AG09309 (cell line): ENCODE measurements around the gene NABP2.
A peak's percentile ranks its signal among the peaks of the same experiment; 100 is the strongest.

ENCODE experiments used
- DNase-seq: peaks from one replicate; pipeline ENCODE4 v3.0.0-alpha.2; 2010; ENCODE audit warnings: low read depth
- H3K4me3 ChIP-seq: 2 replicates; pipeline ENCODE4 v1.5.1; 2011; ENCODE audit warnings: mild to moderate bottlenecking, low read depth, low read length, moderate library complexity; ENCODE audit not compliant: control insufficient read depth
- TF ChIP-seq, protein P1 (sequence below): IDR thresholded peaks from 2 replicates; pipeline ENCODE4 v1.5.1; 2011; ENCODE audit warnings: mild to moderate bottlenecking, low read depth, low read length, inconsistent platforms; ENCODE audit not compliant: insufficient read depth, control insufficient read depth; ENCODE audit errors: missing control alignments

Gene NABP2

DNA sequence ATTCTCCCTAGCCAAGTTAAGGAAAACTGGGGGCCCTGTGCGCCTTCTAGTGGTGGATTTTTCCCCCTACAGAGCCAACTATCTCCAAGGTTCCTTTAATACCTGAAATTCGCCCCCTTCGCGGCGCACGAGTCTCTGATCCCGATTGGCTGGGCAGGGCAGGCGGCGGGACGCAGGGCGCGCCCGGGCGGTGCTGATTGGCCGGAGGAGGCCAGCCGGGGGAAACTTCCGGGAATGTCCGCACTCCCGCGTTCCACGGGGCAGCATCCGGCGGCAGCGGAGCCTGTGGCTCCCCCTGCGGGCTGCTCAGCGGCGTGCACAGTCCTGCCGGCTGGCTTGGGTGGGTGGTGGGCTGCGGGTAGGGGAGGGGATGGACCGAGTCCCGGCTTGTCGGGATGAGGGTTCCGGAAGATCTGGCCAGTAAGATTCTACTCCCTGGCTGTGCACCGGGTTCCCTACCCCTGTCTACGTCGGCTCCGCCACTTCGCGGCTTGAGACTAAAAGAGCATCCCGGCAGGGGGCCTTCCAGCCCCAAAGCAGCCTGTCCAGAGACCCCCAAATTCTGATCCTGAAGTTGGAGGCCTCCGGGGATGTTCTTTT lies at the start of gene NABP2:
Gene NABP2 (plus strand): TSS at position 241 of the 600 bp plus-strand sequence. CDS start 515 bp downstream, outside the sequence.
- peak within 1 kb of the TSS; percentile 86 for H3K4me3 ChIP-seq
- DNase-seq, result peak; percentile 88
- TF ChIP-seq, protein P1, sequence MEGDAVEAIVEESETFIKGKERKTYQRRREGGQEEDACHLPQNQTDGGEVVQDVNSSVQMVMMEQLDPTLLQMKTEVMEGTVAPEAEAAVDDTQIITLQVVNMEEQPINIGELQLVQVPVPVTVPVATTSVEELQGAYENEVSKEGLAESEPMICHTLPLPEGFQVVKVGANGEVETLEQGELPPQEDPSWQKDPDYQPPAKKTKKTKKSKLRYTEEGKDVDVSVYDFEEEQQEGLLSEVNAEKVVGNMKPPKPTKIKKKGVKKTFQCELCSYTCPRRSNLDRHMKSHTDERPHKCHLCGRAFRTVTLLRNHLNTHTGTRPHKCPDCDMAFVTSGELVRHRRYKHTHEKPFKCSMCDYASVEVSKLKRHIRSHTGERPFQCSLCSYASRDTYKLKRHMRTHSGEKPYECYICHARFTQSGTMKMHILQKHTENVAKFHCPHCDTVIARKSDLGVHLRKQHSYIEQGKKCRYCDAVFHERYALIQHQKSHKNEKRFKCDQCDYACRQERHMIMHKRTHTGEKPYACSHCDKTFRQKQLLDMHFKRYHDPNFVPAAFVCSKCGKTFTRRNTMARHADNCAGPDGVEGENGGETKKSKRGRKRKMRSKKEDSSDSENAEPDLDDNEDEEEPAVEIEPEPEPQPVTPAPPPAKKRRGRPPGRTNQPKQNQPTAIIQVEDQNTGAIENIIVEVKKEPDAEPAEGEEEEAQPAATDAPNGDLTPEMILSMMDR, result peak; percentile 74

DNA sequence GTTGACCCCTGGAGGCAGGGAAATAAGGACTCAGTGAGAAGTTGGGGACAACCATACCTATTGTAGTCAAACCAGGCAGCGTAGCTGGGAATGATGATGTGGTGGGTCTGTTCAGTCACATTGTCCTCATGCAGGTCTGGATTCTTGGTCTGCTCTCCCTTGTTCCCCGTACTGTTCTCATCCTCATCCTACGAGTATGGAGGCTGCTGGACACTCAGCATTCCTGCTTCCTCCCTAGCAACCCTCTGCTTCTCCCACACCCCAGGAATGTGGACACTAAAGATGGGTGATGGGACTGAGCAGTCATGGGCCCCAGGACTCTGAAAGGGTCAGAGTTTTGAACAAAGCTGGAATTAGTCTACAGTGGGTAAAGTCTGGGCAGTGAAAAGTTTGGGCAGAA lies 45.8 kb upstream of the NABP2 start:
- no peak for DNase-seq
- TF ChIP-seq, protein P1, result no peak

DNA sequence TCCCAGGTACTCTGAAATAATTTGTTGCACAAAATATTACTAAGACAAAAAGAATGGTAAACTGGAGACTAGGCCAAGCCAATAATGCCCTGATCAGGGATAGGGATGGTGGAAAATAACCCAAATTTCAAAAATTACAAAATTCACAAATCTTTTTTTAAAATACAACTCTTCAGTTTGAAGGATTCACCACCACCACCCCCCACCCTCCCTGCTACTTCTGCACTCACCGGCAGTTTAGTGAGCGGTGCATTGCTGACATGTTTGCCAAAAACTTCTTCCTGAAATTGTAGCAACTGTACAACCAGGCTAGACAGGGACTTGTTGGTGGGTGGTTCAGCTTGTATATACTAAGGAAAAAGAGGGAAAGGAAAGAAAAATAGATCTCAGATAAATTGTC lies 37.2 kb upstream of the NABP2 start:
- H3K4me3 ChIP-seq, result no peak overlapping the region
- TF ChIP-seq, protein P1, result no peak
- DNase-seq, result no peak

More for the DNA sequence above, 45.8 kb upstream of the NABP2 start:
- H3K4me3 ChIP-seq, result no peak overlapping the region

DNA sequence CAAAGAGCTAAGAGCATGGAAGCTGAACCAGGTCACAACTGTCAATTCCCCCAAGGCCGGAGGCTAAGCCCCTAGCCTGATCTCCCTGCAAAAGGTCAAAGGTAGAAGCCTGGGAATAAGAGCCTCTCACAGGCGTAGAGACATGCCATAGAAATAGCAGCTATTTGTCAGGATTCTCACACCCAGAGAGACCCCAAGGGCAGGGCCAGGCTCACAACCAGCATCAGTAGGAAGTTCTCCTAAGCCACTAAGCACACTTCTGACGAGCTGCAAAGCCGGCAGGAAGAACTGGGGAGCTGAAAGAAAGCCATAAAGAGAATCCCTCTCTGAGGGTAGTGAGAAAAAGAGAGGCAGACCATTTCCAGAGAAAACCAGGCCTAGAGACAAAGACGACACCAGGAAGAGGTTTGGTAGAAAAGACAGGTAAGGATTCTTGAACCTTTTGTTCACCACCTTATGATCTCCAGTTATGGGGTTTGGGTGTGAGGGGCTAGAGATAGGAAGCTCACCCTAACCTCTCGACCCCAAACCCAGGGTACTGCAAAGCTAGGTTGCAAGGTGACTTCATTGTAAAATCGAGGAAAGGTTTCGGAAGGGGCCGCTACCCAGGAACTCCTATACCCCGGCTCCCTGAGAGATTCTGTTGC lies 35.9 kb upstream of the NABP2 start:
- DNase-seq, result no peak
- H3K4me3 ChIP-seq, result peak overlapping the region; percentile 81
- TF ChIP-seq, protein P1, result no peak

GRCh38 chr12:56188778-56189098 lies 35.4 kb upstream of the NABP2 start:
- peak overlapping the region; percentile 81 for H3K4me3 ChIP-seq
- DNase-seq, result no peak
- TF ChIP-seq, protein P1, result no peak

GRCh38 chr12:56189099-56189917 lies 34.8 kb upstream of the NABP2 start, which contains the start of gene SMARCC2:
SMARCC2 (minus strand) TSS chr12:56189483; CDS start chr12:56189461, 22 bp downstream.
- DNase-seq, result peak; percentile 56
- TF ChIP-seq, protein P1, result peak; percentile 75
- H3K4me3 ChIP-seq, result peak within 1 kb of the TSS; percentile 92
